Measurements from ENCODE around the gene CLEC9A.

DNA sequence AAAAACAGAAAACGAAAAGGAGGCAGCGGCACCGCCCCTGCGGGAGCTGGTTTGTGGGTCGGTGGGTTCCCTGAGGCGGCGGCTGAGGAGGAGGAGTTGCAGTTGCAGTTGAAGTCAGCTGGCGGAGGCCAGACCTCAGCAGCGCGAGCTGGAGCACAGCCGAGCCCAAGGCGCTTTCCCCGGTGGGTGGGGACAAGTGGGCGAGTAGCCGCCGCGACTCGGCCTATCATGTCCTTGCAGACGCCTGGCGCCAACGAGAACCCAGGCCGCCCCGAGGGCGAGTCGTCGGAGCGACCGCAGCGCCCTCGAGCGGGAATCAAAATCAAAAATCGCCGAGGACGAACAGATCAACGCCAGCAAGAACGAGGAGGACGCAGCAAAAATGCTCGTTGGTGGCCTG is 81.0 kb downstream of the CLEC9A start:
- no peak for TF ChIP-seq POLR2A (IDR thresholded peaks at IDR 0.05)
- TF ChIP-seq, protein P1, sequence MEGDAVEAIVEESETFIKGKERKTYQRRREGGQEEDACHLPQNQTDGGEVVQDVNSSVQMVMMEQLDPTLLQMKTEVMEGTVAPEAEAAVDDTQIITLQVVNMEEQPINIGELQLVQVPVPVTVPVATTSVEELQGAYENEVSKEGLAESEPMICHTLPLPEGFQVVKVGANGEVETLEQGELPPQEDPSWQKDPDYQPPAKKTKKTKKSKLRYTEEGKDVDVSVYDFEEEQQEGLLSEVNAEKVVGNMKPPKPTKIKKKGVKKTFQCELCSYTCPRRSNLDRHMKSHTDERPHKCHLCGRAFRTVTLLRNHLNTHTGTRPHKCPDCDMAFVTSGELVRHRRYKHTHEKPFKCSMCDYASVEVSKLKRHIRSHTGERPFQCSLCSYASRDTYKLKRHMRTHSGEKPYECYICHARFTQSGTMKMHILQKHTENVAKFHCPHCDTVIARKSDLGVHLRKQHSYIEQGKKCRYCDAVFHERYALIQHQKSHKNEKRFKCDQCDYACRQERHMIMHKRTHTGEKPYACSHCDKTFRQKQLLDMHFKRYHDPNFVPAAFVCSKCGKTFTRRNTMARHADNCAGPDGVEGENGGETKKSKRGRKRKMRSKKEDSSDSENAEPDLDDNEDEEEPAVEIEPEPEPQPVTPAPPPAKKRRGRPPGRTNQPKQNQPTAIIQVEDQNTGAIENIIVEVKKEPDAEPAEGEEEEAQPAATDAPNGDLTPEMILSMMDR (IDR thresholded peaks at IDR 0.05 in 4 of 5, conservative IDR thresholded peaks at IDR 0.05 in 1 of 5) = no peak

Data from gastrocnemius medialis (tissue), 4 donors.